ENCODE measurements around the gene IFTAP. TPM values are rescaled to one million over a fixed set of nuclear protein-coding genes. Genes with fewer than 3 reads are reported as not detected.
"Not testable (repeated sequence)": the region's sequence is repeated elsewhere in the genome, so short reads cannot be mapped to it uniquely, and the experiment has no call there.

Gene IFTAP
- total and polyA plus RNA-seq, 10 donors, result 5.8 to 15.7 (median 10.2) TPM

DNA sequence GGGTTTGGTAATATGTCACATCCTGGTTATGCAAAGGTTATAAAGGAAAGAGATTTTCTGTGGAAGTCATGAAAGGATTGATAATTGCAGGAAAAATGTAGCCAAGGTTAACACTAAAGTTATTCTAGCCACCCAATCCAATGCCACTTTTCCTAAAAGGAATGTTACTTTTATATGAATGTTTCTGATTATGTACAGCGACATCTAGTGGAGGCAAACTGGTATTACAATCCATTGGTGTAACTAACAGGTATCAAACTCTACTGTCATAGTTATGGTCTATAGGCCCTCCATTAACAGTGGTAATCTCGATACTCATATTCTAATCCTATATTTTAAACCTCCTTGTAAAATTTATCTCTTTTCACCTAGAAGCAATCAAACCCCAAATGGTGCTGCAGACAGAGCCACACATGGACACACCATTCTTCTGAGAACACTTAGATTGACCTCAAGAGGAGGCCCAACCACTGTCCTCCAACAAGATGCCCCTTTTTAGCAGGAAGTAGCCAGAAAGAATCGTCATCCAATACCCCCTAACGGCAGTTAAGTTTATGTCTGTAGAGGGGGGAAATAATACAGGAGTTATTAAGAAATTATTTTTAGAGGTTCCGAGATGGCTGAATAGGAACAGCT is 78.6 kb downstream of the IFTAP start:
- H3K27ac ChIP-seq, result no peak overlapping the region
- no peak overlapping the region for H3K4me3 ChIP-seq
- WGBS, 5 donors, result 59 to 65% (median 61%) methylated on average over 5 of the region's 5 CpGs
- intact Hi-C loops (cut with DNase I; ENCODE audit: low total_unique reads), result loop anchor here (10.0 kb wide), 2 partner anchors 108 to 378 kb away; partner anchors contain the start of genes PRR5L and RAG1
- H3K27me3 ChIP-seq (replicated peaks in 1 of 7), result no peaks in the 10 kb centered on the region
- H3K36me3 ChIP-seq, result no peaks in the 10 kb centered on the region
- no peaks in the 10 kb centered on the region for H3K4me1 ChIP-seq
- DNase-seq, result no peak
- no peaks in the 10 kb centered on the region for H3K9me3 ChIP-seq
- no peak for TF ChIP-seq POLR2A (IDR thresholded peaks at IDR 0.05)
- TF ChIP-seq, protein P1, sequence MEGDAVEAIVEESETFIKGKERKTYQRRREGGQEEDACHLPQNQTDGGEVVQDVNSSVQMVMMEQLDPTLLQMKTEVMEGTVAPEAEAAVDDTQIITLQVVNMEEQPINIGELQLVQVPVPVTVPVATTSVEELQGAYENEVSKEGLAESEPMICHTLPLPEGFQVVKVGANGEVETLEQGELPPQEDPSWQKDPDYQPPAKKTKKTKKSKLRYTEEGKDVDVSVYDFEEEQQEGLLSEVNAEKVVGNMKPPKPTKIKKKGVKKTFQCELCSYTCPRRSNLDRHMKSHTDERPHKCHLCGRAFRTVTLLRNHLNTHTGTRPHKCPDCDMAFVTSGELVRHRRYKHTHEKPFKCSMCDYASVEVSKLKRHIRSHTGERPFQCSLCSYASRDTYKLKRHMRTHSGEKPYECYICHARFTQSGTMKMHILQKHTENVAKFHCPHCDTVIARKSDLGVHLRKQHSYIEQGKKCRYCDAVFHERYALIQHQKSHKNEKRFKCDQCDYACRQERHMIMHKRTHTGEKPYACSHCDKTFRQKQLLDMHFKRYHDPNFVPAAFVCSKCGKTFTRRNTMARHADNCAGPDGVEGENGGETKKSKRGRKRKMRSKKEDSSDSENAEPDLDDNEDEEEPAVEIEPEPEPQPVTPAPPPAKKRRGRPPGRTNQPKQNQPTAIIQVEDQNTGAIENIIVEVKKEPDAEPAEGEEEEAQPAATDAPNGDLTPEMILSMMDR (IDR thresholded peaks at IDR 0.05 in 8 of 11, conservative IDR thresholded peaks at IDR 0.05 in 3 of 11), result peak; percentile 51 to 86 (median 77)
- TF ChIP-seq POLR2AphosphoS5 (IDR thresholded peaks at IDR 0.05), result no peak

DNA sequence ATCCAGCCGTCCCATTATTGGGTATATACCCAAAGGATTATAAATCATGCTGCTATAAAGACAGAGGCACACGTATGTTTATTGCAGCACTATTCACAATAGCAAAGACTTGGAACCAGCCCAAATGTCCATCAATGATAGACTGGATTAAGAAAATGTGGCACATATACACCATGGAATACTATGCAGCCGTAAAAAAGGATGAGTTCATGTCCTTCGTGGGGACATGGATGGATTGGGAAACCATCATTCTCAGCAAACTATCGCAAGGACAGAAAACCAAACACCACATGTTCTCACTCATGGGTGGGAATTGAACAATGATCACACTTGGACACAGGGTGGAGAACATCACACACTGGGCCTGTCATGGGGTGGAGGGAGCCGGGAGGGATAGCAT is 85.2 kb downstream of the IFTAP start:
- not testable (repeated sequence) for H3K4me3 ChIP-seq; H3K27me3 ChIP-seq (replicated peaks in 1 of 7); H3K9me3 ChIP-seq; H3K36me3 ChIP-seq; H3K27ac ChIP-seq; DNase-seq; H3K4me1 ChIP-seq
- WGBS, 5 donors, result 87 to 95% (median 90%) methylated on average over 6 of the region's 6 CpGs
- intact Hi-C loops (cut with DNase I; ENCODE audit: low total_unique reads), result loop anchor here (10.0 kb wide), 2 partner anchors 115 to 385 kb away; partner anchors contain the start of genes PRR5L and RAG1

DNA sequence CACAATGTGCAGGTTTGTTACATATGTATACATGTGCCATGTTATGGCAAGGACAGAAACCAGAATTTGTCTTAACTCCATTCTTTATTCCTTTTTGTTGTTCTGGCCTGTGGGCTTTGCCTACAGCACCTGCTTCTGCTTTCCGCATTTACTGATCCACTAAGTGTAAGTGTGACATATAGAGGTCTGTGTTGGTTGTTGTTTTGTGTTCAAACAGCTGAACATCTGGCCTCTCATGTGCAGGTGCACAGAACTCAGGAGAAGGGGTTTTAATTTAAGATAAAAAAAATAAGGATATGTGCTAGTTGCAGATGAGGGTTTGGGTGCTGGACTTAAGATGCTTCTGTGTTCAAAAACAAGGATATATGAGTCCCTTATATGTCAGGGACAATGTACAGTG is 89.5 kb downstream of the IFTAP start:
- WGBS, 5 donors, result 70 to 82% (median 79%) methylated on average over 1 of the region's 1 CpG
- Histone ChIP-seq H3K4me3 (no peak overlapping the region), H3K36me3 (no peaks in the 10 kb centered on the region), H3K27ac (no peak overlapping the region), H3K27me3 (replicated peaks in 1 of 7) (peaks cover 0 to 19% (median 0%) of the 10 kb centered on the region in 7 donors), H3K9me3 (peaks cover 0 to 5% (median 0%) of the 10 kb centered on the region in 8 donors), H3K4me1 (no peaks in the 10 kb centered on the region)
- TF ChIP-seq POLR2AphosphoS5 (IDR thresholded peaks at IDR 0.05) (no peak), POLR2A (IDR thresholded peaks at IDR 0.05) (no peak)
- TF ChIP-seq, protein P1 (IDR thresholded peaks at IDR 0.05 in 8 of 11, conservative IDR thresholded peaks at IDR 0.05 in 3 of 11), result no peak
- no peak for DNase-seq
- intact Hi-C loops (cut with DNase I; ENCODE audit: low total_unique reads), result no loop called here

DNA sequence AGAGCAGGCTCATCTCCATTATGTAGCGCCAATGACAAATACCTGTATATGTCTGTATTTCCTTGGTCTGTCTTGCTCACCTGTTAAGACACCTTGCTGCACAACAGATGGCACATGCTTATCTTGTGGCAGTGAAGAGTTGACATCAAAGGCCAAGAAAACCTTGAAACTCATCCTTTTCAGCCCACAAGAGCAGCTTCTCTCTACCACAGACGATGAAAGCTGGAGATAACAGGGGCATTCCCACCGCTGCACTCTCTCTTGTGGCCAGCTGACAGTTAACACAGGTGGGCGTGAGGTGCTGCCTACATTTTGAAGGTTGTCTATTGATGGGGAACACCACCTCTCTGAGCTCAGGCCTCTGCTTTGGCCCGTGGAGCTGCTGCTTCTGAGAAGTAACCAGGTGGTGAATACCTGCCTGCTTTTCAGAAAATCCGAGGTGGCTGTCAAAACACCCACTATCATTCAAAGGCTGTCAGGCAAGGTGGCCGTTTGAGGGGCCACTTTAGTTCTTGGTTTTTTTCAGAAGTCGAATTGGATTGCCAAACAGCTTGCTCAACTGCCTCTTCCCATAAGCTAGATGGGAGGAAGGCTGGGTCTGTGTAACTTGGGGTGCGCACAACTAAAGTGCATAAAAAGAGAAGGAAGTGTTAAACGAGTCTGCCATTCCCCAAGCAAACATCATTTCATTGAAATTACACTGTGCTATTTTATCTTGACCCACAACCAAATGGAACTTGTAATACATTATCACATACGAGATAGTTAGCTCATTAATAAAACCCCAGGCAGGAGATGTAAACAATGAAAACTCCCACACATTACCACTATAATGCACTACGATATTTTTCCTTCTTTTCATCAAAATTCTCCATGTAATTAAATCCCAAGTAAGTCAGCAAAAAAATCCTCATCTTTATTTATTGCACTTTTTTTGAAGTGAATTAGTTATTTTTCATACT is 90.8 kb downstream of the IFTAP start:
- H3K4me1 ChIP-seq, result no peaks in the 10 kb centered on the region
- no peak for DNase-seq

More for the DNA sequence above, 90.8 kb downstream of the IFTAP start:
- H3K27me3 ChIP-seq (replicated peaks in 1 of 7), result peaks cover 0 to 19% (median 0%) of the 10 kb centered on the region in 7 donors
- WGBS, 5 donors, result 41 to 51% (median 45%) methylated on average over 10 to 12 of the region's 12 CpGs
- H3K27ac ChIP-seq, result no peak overlapping the region
- H3K36me3 ChIP-seq, result no peaks in the 10 kb centered on the region
- no peak overlapping the region for H3K4me3 ChIP-seq
- no peaks in the 10 kb centered on the region for H3K9me3 ChIP-seq
- TF ChIP-seq POLR2A (IDR thresholded peaks at IDR 0.05) (no peak), POLR2AphosphoS5 (IDR thresholded peaks at IDR 0.05) (no peak)
- TF ChIP-seq, protein P1 (IDR thresholded peaks at IDR 0.05 in 8 of 11, conservative IDR thresholded peaks at IDR 0.05 in 3 of 11), result no peak
- intact Hi-C loops (cut with DNase I; ENCODE audit: low total_unique reads), result no loop called here

Data from spleen (tissue), 11 donors.